ENCODE measurements around the gene ZNF778.
"Not testable (repeated sequence)": the region's sequence is repeated elsewhere in the genome, so short reads cannot be mapped to it uniquely, and the experiment has no call there.

ZNF778 gene

DNA sequence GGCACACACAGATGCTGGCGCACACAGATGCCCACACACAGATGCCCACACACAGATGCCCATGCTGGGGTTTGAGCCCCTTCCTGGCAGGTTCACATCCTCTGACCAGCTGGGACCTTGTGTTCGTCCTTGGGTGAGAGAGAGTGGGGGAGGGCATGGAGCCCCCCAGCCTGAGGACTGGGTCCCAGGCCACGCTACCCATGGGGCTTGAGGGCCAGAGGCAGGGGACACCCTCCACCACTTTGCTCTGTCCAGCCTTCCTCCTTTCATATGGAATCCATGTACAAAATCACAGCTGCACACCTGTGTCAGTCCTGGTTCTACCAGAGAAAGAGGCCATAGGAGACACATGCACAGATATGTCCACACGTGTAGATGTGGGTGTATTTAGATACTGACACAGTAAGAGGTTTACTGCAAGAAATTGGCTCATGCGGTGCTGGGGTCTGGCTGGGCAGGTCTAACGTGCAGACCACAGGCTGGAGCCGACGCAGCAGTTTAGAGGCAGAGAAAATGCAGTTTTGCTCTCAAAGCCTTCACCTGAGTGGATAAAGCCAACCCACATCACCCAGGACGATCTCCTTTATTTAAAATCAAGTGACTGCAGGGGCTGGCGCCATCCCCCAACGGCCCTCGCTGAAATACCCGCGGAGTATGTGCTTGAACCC is 28.0 kb upstream of the ZNF778 start:
- Mint-ChIP-seq H3K4me3 (no peak overlapping the region), H3K27ac (no peak overlapping the region), H3K4me1 (no peaks in the 10 kb centered on the region), H3K9me3 (no peaks in the 10 kb centered on the region), H3K27me3 (ENCODE audit: low read depth, poor library complexity) (peaks cover 52% of the 10 kb centered on the region), H3K36me3 (ENCODE audit: low read depth) (no peaks in the 10 kb centered on the region)
- peak; percentile 12 for DNase-seq
- TF ChIP-seq, protein P1, sequence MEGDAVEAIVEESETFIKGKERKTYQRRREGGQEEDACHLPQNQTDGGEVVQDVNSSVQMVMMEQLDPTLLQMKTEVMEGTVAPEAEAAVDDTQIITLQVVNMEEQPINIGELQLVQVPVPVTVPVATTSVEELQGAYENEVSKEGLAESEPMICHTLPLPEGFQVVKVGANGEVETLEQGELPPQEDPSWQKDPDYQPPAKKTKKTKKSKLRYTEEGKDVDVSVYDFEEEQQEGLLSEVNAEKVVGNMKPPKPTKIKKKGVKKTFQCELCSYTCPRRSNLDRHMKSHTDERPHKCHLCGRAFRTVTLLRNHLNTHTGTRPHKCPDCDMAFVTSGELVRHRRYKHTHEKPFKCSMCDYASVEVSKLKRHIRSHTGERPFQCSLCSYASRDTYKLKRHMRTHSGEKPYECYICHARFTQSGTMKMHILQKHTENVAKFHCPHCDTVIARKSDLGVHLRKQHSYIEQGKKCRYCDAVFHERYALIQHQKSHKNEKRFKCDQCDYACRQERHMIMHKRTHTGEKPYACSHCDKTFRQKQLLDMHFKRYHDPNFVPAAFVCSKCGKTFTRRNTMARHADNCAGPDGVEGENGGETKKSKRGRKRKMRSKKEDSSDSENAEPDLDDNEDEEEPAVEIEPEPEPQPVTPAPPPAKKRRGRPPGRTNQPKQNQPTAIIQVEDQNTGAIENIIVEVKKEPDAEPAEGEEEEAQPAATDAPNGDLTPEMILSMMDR (IDR thresholded peaks at IDR 0.05): no peak

DNA sequence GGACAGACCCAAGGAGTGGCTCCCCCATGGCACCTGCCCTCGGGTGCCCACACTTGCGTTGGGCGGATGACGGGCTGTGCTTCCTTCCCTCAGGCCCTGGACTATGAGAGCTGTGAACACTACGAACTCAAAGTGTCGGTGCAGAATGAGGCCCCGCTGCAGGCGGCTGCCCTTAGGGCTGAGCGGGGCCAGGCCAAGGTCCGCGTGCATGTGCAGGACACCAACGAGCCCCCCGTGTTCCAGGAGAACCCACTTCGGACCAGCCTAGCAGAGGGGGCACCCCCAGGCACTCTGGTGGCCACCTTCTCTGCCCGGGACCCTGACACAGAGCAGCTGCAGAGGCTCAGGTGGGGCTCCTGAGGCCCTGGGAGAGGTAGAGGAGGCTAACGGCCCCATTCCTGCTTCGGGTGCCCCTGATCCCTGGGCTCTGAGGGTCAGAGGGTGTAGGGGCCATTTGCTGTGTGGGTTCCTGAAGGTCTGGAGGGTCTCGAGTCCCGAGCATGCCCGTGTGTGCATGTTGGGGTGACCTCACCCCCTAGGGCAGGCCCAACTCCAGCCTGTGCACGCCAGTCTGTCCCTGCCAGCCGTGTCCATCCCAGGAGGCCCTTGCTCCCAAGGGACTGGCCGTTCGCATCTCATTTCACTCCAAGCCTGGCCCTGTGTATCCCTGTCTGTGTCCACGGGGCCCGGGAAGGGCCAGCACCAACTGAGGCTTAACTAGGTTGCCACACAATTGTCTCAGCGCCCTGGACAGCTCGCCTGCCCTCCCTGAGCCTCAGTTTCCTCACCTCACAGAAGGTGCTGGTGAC is 27.1 kb upstream of the ZNF778 start:
- peak overlapping the region; percentile 32 for H3K27ac Mint-ChIP-seq
- no peaks in the 10 kb centered on the region for H3K36me3 Mint-ChIP-seq (ENCODE audit: low read depth)
- H3K4me1 Mint-ChIP-seq: no peaks in the 10 kb centered on the region
- no peaks in the 10 kb centered on the region for H3K9me3 Mint-ChIP-seq
- H3K4me3 Mint-ChIP-seq: no peak overlapping the region
- peaks cover 46% of the 10 kb centered on the region for H3K27me3 Mint-ChIP-seq (ENCODE audit: low read depth, poor library complexity)
- peak; percentile 16 for DNase-seq
- TF ChIP-seq, protein P1 (IDR thresholded peaks at IDR 0.05): no peak

DNA sequence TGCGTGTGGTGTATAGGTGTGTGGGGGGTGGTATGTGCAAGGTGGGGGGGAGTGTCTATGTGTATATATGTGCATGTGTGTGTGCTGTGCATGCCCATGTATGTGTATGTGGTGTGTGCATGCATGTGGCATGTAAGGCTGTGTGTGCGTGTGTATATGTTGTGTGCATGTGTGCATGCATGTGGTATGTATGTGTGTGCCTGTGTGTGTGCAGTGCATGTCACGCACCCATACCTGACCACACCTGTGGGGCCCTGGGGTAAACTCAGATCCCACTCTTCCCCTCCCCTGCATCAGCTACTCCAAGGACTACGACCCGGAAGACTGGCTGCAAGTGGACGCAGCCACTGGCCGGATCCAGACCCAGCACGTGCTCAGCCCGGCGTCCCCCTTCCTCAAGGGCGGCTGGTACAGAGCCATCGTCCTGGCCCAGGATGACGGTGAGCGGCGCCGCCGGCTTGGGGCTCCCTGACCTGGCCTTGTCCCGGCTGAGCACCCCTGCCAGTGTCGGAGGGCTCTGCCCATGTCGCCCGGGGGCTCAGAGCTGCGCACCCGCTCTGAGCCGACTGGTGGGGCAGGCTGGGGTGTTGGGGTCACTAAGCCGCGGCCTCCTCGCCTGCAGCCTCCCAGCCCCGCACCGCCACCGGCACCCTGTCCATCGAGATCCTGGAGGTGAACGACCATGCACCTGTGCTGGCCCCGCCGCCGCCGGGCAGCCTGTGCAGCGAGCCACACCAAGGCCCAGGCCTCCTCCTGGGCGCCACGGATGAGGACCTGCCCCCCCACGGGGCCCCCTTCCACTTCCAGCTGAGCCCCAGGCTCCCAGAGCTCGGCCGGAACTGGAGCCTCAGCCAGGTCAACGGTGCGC is 26.2 kb upstream of the ZNF778 start:
- Mint-ChIP-seq H3K27ac (no peak overlapping the region), H3K36me3 (ENCODE audit: low read depth) (no peaks in the 10 kb centered on the region), H3K4me3 (no peak overlapping the region), H3K27me3 (ENCODE audit: low read depth, poor library complexity) (peaks cover 46% of the 10 kb centered on the region), H3K4me1 (no peaks in the 10 kb centered on the region), H3K9me3 (no peaks in the 10 kb centered on the region)
- TF ChIP-seq, protein P1 (IDR thresholded peaks at IDR 0.05): no peak
- DNase-seq: no peak

DNA sequence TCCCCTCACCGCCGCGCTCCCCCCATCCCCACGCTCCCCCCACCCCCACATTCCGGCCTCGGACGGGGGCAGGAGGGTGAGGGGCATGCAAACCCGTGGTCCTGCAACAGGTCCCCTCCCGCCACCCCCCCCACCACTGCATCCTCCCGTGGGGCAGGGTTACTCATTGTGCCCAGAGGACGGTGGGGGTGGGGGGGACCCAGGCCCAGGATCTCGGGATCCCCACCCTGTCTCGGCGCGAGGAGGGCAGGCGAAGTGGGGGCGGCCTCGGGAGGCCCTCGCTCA is 25.7 kb upstream of the ZNF778 start:
- Mint-ChIP-seq H3K27ac (no peak overlapping the region), H3K4me3 (no peak overlapping the region), H3K9me3 (no peaks in the 10 kb centered on the region), H3K27me3 (ENCODE audit: low read depth, poor library complexity) (peaks cover 46% of the 10 kb centered on the region), H3K36me3 (ENCODE audit: low read depth) (no peaks in the 10 kb centered on the region), H3K4me1 (no peaks in the 10 kb centered on the region)
- DNase-seq: no peak
- TF ChIP-seq, protein P1 (IDR thresholded peaks at IDR 0.05): no peak

DNA sequence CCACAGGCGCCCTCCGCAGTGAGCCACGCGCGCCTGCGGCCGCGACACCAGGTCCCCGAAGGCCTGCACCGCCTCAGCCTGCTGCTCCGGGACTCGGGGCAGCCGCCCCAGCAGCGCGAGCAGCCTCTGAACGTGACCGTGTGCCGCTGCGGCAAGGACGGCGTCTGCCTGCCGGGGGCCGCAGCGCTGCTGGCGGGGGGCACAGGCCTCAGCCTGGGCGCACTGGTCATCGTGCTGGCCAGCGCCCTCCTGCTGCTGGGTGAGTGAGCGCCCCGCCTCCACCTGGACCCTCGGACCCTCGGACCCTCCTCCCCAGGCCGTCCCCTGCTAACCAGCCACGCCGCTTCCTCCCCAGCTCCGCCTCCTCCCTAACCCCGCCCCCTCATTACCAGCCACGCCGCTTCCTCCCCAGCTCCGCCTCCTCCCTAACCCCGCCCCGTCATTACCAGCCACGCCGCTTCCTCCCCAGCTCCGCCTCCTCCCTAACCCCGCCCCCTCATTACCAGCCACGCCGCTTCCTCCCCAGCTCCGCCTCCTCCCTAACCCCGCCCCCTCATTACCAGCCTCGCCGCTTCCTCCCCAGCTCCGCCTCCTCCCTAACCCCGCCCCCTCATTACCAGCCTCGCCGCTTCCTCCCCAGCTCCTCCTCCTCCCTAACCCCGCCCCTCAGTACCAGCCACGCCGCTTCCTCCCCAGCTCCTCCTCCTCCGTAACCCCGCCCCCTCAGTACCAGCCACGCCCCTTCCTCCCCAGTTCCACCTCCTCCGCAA is 25.1 kb upstream of the ZNF778 start:
- not testable (repeated sequence) for H3K9me3 Mint-ChIP-seq; H3K4me1 Mint-ChIP-seq; H3K4me3 Mint-ChIP-seq; H3K27ac Mint-ChIP-seq; H3K36me3 Mint-ChIP-seq (ENCODE audit: low read depth)
- peak; percentile 79 for DNase-seq
- peaks cover 48% of the 10 kb centered on the region for H3K27me3 Mint-ChIP-seq (ENCODE audit: low read depth, poor library complexity)
